Peyer's patch (tissue), 4 donors: ENCODE data around the gene RNF150. TPM values are rescaled to one million over a fixed set of nuclear protein-coding genes. Genes with fewer than 3 reads are reported as not detected.
"Not testable (repeated sequence)": the region's sequence is repeated elsewhere in the genome, so short reads cannot be mapped to it uniquely, and the experiment has no call there.

Experiments
- DNase-seq, 3 donors: peaks; one replicate each; pipeline ENCODE4 v3.0.0-alpha.2; 2017 to 2019
- H3K27ac ChIP-seq, 4 donors: fragments of 200-600 bp; sonication (generic); one replicate each; pipeline ENCODE4 v1.5.1; 2016 to 2019
- H3K27me3 ChIP-seq, 2 donors: fragments of 200-600 bp; sonication (generic); one replicate each; pipeline ENCODE4 v1.5.1; 2019
- H3K36me3 ChIP-seq, 3 donors: fragments of 200-600 bp; sonication (generic); one replicate each; pipeline ENCODE4 v1.5.1; 2016 to 2019
- H3K4me1 ChIP-seq, 4 donors: fragments of 200-600 bp; sonication (generic); one replicate each; pipeline ENCODE4 v1.5.1; 2016 to 2019
- H3K4me3 ChIP-seq, 4 donors: fragments of 200-600 bp; sonication (generic); 1 replicate in 3 of 4; 2 replicates in 1 of 4; pipeline ENCODE4 v1.5.1; 2016 to 2019; ENCODE audit warnings: mild to moderate bottlenecking in 1 of 4
- H3K9me3 ChIP-seq, 4 donors: fragments of 200-600 bp; sonication (generic); one replicate each; pipeline ENCODE4 v1.5.1; 2016 to 2019; ENCODE audit warnings: mild to moderate bottlenecking in 1 of 4
- POLR2A ChIP-seq, 2 donors: fragments of 450-650 bp; IDR thresholded peaks; one replicate each; pipeline ENCODE4 v1.5.1; 2017; ENCODE audit warnings: antibody characterized with exemption in 2 of 2, mild to moderate bottlenecking in 2 of 2, moderate library complexity in 2 of 2
- total RNA-seq, 4 donors: library from RNA; depleted of rRNA; stranded (reverse); fragments of >200 nt; gene quantifications; one replicate each; pipeline ENCODE4 v1.1.0, GENCODE V29; 2016
- TF ChIP-seq, protein P1 (sequence below), 6 experiments: fragments of 450-650 bp in 4 of 6; fragments of 200-600 bp in 2 of 6; sonication (generic) in 1 of 6; IDR thresholded peaks; one replicate each; pipeline ENCODE4 v1.5.1; 2017 to 2019; ENCODE audit warnings: antibody characterized with exemption in 6 of 6, mild to moderate bottlenecking in 3 of 6, moderate library complexity in 1 of 6

RNF150 gene
- total RNA-seq, 4 donors from 2014 or later: 1.2 to 9.9 (median 2.5) TPM

DNA sequence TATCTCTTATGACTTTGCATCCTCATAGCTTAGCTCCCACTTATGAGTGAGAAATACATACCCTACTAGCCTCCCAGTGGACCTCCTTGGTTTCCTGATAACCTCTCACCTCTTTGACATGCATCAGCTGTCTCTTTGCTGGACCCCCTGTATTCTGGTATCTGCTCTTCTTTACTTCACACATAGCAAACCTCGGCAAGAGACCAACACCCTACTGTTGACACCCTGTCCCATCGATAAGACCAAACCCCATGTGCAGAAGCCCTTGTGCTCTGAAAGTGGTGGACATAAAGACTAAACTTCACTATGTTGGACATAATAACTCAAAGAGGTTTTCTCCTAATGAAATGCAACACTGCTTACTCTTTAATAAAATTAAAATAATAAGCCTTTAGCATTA, 75.7 kb downstream of the RNF150 start:
- Histone ChIP-seq H3K9me3 (no peaks in the 10 kb centered on the region), H3K27me3 (no peaks in the 10 kb centered on the region), H3K4me3 (no peak overlapping the region), H3K27ac (no peak overlapping the region), H3K4me1 (no peaks in the 10 kb centered on the region), H3K36me3 (no peaks in the 10 kb centered on the region)
- DNase-seq: no peak
- TF ChIP-seq, protein P1, sequence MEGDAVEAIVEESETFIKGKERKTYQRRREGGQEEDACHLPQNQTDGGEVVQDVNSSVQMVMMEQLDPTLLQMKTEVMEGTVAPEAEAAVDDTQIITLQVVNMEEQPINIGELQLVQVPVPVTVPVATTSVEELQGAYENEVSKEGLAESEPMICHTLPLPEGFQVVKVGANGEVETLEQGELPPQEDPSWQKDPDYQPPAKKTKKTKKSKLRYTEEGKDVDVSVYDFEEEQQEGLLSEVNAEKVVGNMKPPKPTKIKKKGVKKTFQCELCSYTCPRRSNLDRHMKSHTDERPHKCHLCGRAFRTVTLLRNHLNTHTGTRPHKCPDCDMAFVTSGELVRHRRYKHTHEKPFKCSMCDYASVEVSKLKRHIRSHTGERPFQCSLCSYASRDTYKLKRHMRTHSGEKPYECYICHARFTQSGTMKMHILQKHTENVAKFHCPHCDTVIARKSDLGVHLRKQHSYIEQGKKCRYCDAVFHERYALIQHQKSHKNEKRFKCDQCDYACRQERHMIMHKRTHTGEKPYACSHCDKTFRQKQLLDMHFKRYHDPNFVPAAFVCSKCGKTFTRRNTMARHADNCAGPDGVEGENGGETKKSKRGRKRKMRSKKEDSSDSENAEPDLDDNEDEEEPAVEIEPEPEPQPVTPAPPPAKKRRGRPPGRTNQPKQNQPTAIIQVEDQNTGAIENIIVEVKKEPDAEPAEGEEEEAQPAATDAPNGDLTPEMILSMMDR (IDR thresholded peaks at IDR 0.05): no peak
- no peak for TF ChIP-seq POLR2A (IDR thresholded peaks at IDR 0.05)

DNA sequence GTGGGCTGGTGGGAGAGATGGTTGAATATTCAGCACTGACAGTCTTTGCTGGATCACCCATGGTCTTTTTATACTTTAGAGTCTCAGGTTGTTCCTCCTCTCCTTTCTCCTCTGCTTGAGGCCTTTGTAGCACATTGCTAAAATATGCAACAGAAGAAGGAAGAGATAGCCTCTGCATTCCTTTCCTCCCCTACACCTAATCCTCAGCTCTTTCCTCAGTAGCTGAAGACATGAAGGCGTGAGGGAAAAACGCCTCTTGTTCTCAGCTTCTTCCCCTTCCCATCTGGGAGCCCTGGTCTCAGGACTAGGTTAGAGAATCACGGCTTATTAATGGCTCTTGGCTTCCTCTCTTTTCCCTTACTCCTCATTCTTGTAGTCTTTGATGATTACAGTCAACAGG, 76.8 kb downstream of the RNF150 start:
- no peak for TF ChIP-seq POLR2A (IDR thresholded peaks at IDR 0.05)
- TF ChIP-seq, protein P1 (IDR thresholded peaks at IDR 0.05): no peak
- Histone ChIP-seq H3K27me3 (no peaks in the 10 kb centered on the region), H3K4me1 (no peaks in the 10 kb centered on the region), H3K36me3 (no peaks in the 10 kb centered on the region), H3K27ac (no peak overlapping the region), H3K9me3 (no peaks in the 10 kb centered on the region), H3K4me3 (no peak overlapping the region)
- DNase-seq: no peak

DNA sequence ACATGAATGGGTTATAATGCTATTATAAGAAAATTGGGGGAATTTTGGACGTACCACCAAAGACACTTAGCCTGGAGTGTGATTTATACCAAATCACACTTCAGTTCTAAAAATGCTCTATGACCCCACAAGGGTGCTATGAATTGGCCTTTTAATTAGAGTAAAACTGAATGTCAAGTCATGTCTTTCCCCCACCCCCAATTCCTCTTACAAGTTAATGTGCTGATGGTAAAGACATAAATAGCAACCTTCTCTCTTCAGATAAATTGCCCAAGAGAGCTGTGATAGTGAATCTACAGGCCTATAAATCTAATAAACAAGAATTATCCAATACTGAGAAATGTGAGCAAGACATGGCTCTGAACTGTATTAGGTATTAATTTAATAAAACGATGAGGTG, 78.8 kb downstream of the RNF150 start:
- Histone ChIP-seq H3K27me3 (no peaks in the 10 kb centered on the region), H3K9me3 (peaks cover 0 to 6% (median 0%) of the 10 kb centered on the region in 4 donors), H3K36me3 (no peaks in the 10 kb centered on the region), H3K4me3 (no peak overlapping the region), H3K4me1 (no peaks in the 10 kb centered on the region), H3K27ac (no peak overlapping the region)
- no peak for TF ChIP-seq POLR2A (IDR thresholded peaks at IDR 0.05)
- TF ChIP-seq, protein P1 (IDR thresholded peaks at IDR 0.05): no peak
- DNase-seq: no peak

DNA sequence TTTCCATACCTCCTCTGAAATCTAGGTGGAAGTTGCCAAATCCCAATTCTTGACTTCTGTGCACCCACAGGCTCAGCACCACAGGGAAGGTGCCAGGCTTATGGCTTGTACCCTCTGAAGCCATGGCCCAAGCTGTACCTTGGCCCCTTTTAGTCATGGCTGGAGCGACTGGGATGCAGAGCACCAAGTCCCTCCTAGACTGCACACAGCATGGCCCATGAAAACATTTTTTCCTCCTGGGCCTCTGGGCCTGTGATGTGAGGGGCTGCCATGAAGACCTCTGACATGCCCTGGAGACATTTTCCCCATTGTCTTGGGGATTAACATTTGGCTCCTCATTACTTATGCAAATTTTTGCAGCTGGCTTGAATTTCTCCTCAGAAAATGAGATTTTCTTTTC, 82.3 kb downstream of the RNF150 start:
- not testable (repeated sequence) for H3K9me3 ChIP-seq, H3K36me3 ChIP-seq, H3K4me1 ChIP-seq, H3K27me3 ChIP-seq, DNase-seq, H3K4me3 ChIP-seq, H3K27ac ChIP-seq

DNA sequence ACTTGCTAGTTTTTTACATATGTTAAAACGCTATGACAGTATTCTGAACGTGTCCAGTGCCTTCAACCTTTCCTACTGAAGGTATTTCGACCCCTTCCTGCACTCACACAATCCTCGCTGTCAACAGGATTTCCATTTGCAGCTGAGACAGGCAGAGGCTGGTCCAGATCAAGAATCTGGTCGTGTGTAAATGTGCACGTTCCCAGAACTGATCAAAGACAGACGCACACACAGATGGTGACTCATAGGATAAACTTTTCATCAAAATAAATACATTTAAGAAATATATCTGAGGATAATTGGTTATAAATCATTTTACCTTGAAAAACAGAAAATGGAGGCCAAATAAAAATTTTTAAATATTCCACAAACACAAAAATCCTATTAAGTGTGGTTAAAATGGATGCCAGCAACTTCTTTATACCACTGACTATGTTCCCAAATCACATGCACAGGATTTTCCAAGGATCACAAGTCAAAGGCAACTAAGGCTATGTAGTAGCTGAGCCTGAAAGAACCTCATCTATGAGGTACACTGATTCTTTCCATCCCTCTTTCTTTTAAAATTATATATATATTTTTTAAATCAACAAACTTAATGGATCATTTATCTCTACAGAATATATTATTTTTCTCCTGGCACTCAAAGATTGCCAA, 85.9 kb downstream of the RNF150 start:
- no peaks in the 10 kb centered on the region for H3K4me1 ChIP-seq
- H3K9me3 ChIP-seq: peaks cover 0 to 6% (median 0%) of the 10 kb centered on the region in 4 donors
- DNase-seq: no peak
- no peak for TF ChIP-seq POLR2A (IDR thresholded peaks at IDR 0.05)
- TF ChIP-seq, protein P1 (IDR thresholded peaks at IDR 0.05): no peak
- H3K4me3 ChIP-seq: no peak overlapping the region
- no peaks in the 10 kb centered on the region for H3K36me3 ChIP-seq
- H3K27ac ChIP-seq: peak overlapping the region in 1 of 4 donors; percentile 55
- H3K27me3 ChIP-seq: no peaks in the 10 kb centered on the region

DNA sequence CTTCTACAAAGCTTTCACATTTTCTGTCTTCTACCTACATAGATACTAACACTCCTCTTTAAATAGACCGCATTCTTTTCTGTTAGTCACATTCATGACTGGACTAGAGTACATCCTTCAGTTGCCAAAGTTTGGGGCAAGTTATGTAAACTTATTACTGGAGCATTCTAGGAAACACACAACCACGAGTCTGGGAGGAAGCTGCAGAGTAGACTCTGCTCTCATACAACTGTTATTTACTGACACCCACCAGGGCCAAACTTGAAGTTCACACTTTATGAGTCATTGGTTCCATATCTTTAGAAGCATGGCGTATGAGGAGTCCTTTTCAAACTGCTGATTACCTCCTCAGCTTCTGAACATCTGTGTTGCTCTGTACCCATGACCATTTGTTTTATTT, 87.0 kb downstream of the RNF150 start:
- TF ChIP-seq POLR2A (IDR thresholded peaks at IDR 0.05): no peak
- TF ChIP-seq, protein P1 (IDR thresholded peaks at IDR 0.05): no peak
- Histone ChIP-seq H3K9me3 (peaks cover 0 to 6% (median 0%) of the 10 kb centered on the region in 4 donors), H3K36me3 (no peaks in the 10 kb centered on the region), H3K4me1 (no peaks in the 10 kb centered on the region), H3K4me3 (no peak overlapping the region), H3K27me3 (no peaks in the 10 kb centered on the region), H3K27ac (peak overlapping the region in 1 of 4 donors; percentile 55)
- DNase-seq: no peak
